BE2C (cell line): Measurements from ENCODE around the gene MYBPC3.

Experiments
- DNase-seq: peaks from one replicate; pipeline ENCODE4 v3.0.0-alpha.2; 2020
- H3K27me3 ChIP-seq: fragments of 250-450 bp; sonication (Bioruptor Pico); 2 replicates; pipeline ENCODE4 v1.5.1; 2020; ENCODE audit warnings: mild to moderate bottlenecking
- H3K36me3 ChIP-seq: fragments of 250-450 bp; sonication (Bioruptor Pico); 2 replicates; pipeline ENCODE4 v1.5.1; 2020; ENCODE audit warnings: mild to moderate bottlenecking
- H3K4me1 ChIP-seq: fragments of 250-450 bp; sonication (Bioruptor Pico); 2 replicates; pipeline ENCODE4 v1.5.1; 2020
- H3K4me3 ChIP-seq: 2 replicates; pipeline ENCODE4 v1.5.1; 2011; ENCODE audit warnings: low read depth, low read length
- H3K9me3 ChIP-seq: fragments of 250-450 bp; sonication (Bioruptor Pico); 2 replicates; pipeline ENCODE4 v1.5.1; 2020
- TF ChIP-seq, protein P1 (sequence below): IDR thresholded peaks from 2 replicates; pipeline ENCODE4 v1.5.1; 2012; ENCODE audit warnings: mild to moderate bottlenecking, low read depth, low read length

Gene MYBPC3

GRCh38 chr11:47391711-47392432, 39.4 kb upstream of the MYBPC3 start:
- H3K36me3 ChIP-seq, result no peaks in the 10 kb centered on the region
- H3K4me3 ChIP-seq, result no peak overlapping the region
- no peaks in the 10 kb centered on the region for H3K27me3 ChIP-seq
- no peaks in the 10 kb centered on the region for H3K4me1 ChIP-seq
- TF ChIP-seq, protein P1, sequence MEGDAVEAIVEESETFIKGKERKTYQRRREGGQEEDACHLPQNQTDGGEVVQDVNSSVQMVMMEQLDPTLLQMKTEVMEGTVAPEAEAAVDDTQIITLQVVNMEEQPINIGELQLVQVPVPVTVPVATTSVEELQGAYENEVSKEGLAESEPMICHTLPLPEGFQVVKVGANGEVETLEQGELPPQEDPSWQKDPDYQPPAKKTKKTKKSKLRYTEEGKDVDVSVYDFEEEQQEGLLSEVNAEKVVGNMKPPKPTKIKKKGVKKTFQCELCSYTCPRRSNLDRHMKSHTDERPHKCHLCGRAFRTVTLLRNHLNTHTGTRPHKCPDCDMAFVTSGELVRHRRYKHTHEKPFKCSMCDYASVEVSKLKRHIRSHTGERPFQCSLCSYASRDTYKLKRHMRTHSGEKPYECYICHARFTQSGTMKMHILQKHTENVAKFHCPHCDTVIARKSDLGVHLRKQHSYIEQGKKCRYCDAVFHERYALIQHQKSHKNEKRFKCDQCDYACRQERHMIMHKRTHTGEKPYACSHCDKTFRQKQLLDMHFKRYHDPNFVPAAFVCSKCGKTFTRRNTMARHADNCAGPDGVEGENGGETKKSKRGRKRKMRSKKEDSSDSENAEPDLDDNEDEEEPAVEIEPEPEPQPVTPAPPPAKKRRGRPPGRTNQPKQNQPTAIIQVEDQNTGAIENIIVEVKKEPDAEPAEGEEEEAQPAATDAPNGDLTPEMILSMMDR, result no peak
- no peak for DNase-seq
- H3K9me3 ChIP-seq, result no peaks in the 10 kb centered on the region

- Histone ChIP-seq H3K27me3 (no peaks in the 10 kb centered on the region), H3K36me3 (no peaks in the 10 kb centered on the region), H3K4me3 (no peak overlapping the region), H3K9me3 (no peaks in the 10 kb centered on the region), H3K4me1 (no peaks in the 10 kb centered on the region)
- no peak for DNase-seq
- TF ChIP-seq, protein P1, result no peak
These were observed 38.6 kb upstream of the MYBPC3 start for GRCh38 chr11:47391077-47391583.

GRCh38 chr11:47390422-47390760, 37.9 kb upstream of the MYBPC3 start:
- Histone ChIP-seq H3K9me3 (no peaks in the 10 kb centered on the region), H3K4me1 (no peaks in the 10 kb centered on the region), H3K36me3 (no peaks in the 10 kb centered on the region), H3K4me3 (no peak overlapping the region), H3K27me3 (no peaks in the 10 kb centered on the region)
- TF ChIP-seq, protein P1, result no peak
- DNase-seq, result no peak

DNA sequence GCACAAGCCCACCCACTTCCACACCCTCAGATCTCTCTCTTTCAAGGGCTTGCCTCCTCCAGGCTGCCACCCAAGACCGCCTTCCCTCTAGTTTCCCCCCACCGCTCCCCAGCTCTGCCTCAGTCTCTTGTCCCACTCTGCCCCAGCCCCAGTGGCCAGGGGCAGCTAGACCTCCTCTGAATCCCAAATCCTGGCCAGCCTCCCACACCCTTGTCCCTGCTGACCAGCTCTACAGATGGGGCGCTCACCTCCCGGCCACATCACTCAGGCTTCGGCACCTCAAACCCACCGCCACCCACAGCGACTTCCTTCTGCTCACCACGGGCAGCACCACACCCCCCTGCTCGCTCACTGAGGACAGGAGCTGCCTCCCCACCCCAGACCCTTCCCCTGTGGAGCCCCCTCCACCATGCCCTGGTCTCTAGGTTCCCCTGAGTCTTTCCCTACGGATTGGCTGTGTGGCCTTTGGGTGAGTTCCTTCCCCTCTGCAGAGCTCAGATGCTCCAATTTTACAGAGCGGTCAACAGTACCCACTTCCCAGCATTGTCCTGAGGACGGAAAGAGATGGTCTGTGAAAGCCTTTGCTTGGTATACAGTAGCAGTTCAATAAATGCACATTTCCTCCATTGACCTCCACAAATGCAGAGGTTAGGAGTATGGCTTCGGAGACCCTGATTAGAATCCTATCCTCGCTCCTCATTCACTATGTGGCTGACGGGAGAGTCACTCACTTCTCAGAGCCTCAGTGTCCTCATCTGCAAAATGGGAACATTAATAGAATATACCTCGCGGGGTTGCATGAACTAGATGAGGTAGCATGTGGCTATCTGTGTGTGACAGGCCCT, 37.3 kb upstream of the MYBPC3 start:
- DNase-seq, result no peak
- H3K4me1 ChIP-seq, result no peaks in the 10 kb centered on the region
- H3K36me3 ChIP-seq, result no peaks in the 10 kb centered on the region
- H3K27me3 ChIP-seq, result no peaks in the 10 kb centered on the region
- TF ChIP-seq, protein P1, result no peak
- H3K9me3 ChIP-seq, result no peaks in the 10 kb centered on the region
- no peak overlapping the region for H3K4me3 ChIP-seq

- DNase-seq, result no peak
- Histone ChIP-seq H3K27me3 (no peaks in the 10 kb centered on the region), H3K4me3 (no peak overlapping the region), H3K4me1 (no peaks in the 10 kb centered on the region), H3K36me3 (no peaks in the 10 kb centered on the region), H3K9me3 (no peaks in the 10 kb centered on the region)
- TF ChIP-seq, protein P1, result no peak
These were observed 36.4 kb upstream of the MYBPC3 start for GRCh38 chr11:47388697-47389576.
